ENCODE measurements around the gene KDM3A. TPM values are rescaled to one million over a fixed set of nuclear protein-coding genes. Genes with fewer than 3 reads are reported as not detected.

Gene KDM3A
- total RNA-seq, 2 experiments from 2014 or later: 107 to 114 TPM

DNA sequence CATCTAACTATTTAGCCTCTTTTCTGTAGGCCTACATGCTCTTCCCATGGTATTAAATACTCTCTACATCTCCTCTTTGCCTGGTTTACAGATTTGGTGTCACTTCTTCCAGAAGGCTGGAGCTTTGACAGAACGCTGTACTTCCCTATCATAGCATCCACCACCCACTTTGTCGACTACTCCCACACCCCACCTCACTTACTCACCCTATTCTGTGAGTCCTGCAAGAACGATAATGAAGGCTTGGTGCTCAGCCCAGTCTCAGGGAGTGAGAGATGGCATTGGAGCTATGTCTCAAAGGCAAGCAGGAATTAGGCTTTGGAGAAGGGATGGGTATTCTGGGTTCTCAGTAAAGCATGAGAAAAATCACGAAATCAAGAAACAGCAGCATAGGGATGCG, 20.3 kb upstream of the KDM3A start:
- H3K36me3 Mint-ChIP-seq (ENCODE audit: low read depth): peaks cover 5% of the 10 kb centered on the region
- H3K27ac Mint-ChIP-seq: no peak overlapping the region
- ChIA-PET POLR2A (no interaction called here), CTCF (interaction anchor here (0.5 to 2.0 kb wide), 2 partner anchors 11 to 20 kb away, joined by 3 to 5 read pairs; no protein-coding TSS in a partner anchor)
- no peak overlapping the region for H3K4me3 Mint-ChIP-seq
- intact Hi-C loops (cut with micrococcal nuclease): no loop called here
- DNase-seq (no peak), ATAC-seq (no peak)
- H3K9me3 Mint-ChIP-seq: peaks cover 6% of the 10 kb centered on the region
- H3K4me1 Mint-ChIP-seq (ENCODE audit: low read depth): no peaks in the 10 kb centered on the region
- peaks cover 15% of the 10 kb centered on the region for H3K27me3 Mint-ChIP-seq
- TF ChIP-seq CTCF (IDR thresholded peaks at IDR 0.05): no peak

DNA sequence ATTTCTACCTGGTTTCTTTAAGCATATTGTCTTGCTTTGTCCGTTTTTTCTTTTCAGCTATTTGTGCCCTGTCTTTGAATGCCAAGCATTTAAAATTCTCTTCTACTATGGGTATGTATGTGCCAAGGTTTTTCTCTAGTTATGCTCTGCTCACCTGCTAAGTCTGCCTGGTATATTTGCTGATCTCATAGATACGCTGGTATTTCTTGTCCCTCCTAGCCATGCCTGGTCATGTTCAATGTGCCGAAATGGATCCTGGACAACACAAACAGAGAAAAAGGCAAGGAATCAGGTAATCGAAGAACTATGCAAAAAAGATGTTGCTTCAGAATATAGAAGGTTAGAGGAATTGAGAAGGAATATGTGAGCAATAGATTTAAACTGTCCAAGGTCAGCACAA, 14.9 kb upstream of the KDM3A start:
- peaks cover 5% of the 10 kb centered on the region for H3K36me3 Mint-ChIP-seq (ENCODE audit: low read depth)
- intact Hi-C loops (cut with micrococcal nuclease): no loop called here
- peaks cover 14% of the 10 kb centered on the region for H3K27me3 Mint-ChIP-seq
- ChIA-PET CTCF (no interaction called here), POLR2A (no interaction called here)
- ATAC-seq: no peak
- no peak overlapping the region for H3K27ac Mint-ChIP-seq
- H3K4me1 Mint-ChIP-seq (ENCODE audit: low read depth): no peaks in the 10 kb centered on the region
- no peak for TF ChIP-seq CTCF (IDR thresholded peaks at IDR 0.05)
- no peak overlapping the region for H3K4me3 Mint-ChIP-seq
- DNase-seq: no peak
- peaks cover 8% of the 10 kb centered on the region for H3K9me3 Mint-ChIP-seq

GRCh38 chr2:86429335-86429734, 11.8 kb upstream of the KDM3A start:
- Mint-ChIP-seq H3K27me3 (peaks cover 7% of the 10 kb centered on the region), H3K27ac (no peak overlapping the region), H3K36me3 (ENCODE audit: low read depth) (no peaks in the 10 kb centered on the region), H3K9me3 (peaks cover 2% of the 10 kb centered on the region), H3K4me1 (ENCODE audit: low read depth) (no peaks in the 10 kb centered on the region), H3K4me3 (no peak overlapping the region)
- intact Hi-C loops (cut with micrococcal nuclease): no loop called here
- CTCF ChIA-PET: no interaction called here
- TF ChIP-seq CTCF (IDR thresholded peaks at IDR 0.05): no peak
- DNase-seq: no peak
- POLR2A ChIA-PET: no interaction called here
- no peak for ATAC-seq

- no peak for ATAC-seq
- CTCF ChIA-PET: interaction anchor here (1.1 kb wide), 1 partner anchor 57 kb away, joined by 3 read pairs; no protein-coding TSS in a partner anchor
- no peak overlapping the region for H3K27ac Mint-ChIP-seq
Measured at GRCh38 chr2:86430368-86430767, 10.8 kb upstream of the KDM3A start.

DNA sequence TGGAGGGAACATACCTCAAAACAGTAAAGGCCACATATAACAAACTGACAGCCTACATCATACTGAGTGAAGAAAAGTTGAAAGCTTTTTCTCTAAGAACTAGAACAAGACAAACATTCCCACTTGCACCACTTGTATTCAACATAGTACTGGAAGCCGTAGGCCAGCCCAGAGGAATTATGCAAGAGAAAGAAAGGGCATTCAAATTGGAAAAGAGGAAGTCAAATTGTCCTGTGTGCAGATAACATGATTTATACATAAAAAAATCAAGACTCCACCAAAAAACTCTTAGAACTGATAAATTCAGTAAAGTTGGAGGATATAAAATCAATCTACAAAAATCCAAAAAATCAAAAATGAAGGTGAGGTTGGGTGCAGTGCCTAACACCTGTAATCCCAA, 8.0 kb upstream of the KDM3A start:
- intact Hi-C loops (cut with micrococcal nuclease): no loop called here
- Mint-ChIP-seq H3K27me3 (no peaks in the 10 kb centered on the region), H3K4me3 (no peak overlapping the region), H3K9me3 (peaks cover 5% of the 10 kb centered on the region), H3K4me1 (ENCODE audit: low read depth) (no peaks in the 10 kb centered on the region), H3K27ac (no peak overlapping the region), H3K36me3 (ENCODE audit: low read depth) (peaks cover under 1% of the 10 kb centered on the region)
- ATAC-seq (no peak), DNase-seq (no peak)
- CTCF ChIA-PET: interaction anchor here (0.7 to 0.9 kb wide), 2 partner anchors 211 to 212 kb away, joined by 3 read pairs; no protein-coding TSS in a partner anchor
- POLR2A ChIA-PET: interaction anchor here (0.7 kb wide), 1 partner anchor 39 kb away, joined by 3 read pairs; no protein-coding TSS in a partner anchor
- no peak for TF ChIP-seq CTCF (IDR thresholded peaks at IDR 0.05)

More at GRCh38 chr2:86430368-86430767, 10.8 kb upstream of the KDM3A start:
- no peak for TF ChIP-seq CTCF (IDR thresholded peaks at IDR 0.05)
- no peak for DNase-seq
- H3K36me3 Mint-ChIP-seq (ENCODE audit: low read depth): no peaks in the 10 kb centered on the region
- POLR2A ChIA-PET: no interaction called here
- peaks cover 2% of the 10 kb centered on the region for H3K9me3 Mint-ChIP-seq
- intact Hi-C loops (cut with micrococcal nuclease): no loop called here
- peaks cover 4% of the 10 kb centered on the region for H3K27me3 Mint-ChIP-seq
- no peak overlapping the region for H3K4me3 Mint-ChIP-seq
- no peaks in the 10 kb centered on the region for H3K4me1 Mint-ChIP-seq (ENCODE audit: low read depth)
